Midbrain (tissue), 1 donor: Measurements from ENCODE around the gene POLR3G.
A peak's percentile ranks its signal among the peaks of the same experiment; 100 is the strongest.

ENCODE experiments used
- DNase-seq: peaks from one replicate; lab custom pipeline; 2025; lab: John Stamatoyannopoulos, UW

POLR3G gene, protein sequence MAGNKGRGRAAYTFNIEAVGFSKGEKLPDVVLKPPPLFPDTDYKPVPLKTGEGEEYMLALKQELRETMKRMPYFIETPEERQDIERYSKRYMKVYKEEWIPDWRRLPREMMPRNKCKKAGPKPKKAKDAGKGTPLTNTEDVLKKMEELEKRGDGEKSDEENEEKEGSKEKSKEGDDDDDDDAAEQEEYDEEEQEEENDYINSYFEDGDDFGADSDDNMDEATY

DNA sequence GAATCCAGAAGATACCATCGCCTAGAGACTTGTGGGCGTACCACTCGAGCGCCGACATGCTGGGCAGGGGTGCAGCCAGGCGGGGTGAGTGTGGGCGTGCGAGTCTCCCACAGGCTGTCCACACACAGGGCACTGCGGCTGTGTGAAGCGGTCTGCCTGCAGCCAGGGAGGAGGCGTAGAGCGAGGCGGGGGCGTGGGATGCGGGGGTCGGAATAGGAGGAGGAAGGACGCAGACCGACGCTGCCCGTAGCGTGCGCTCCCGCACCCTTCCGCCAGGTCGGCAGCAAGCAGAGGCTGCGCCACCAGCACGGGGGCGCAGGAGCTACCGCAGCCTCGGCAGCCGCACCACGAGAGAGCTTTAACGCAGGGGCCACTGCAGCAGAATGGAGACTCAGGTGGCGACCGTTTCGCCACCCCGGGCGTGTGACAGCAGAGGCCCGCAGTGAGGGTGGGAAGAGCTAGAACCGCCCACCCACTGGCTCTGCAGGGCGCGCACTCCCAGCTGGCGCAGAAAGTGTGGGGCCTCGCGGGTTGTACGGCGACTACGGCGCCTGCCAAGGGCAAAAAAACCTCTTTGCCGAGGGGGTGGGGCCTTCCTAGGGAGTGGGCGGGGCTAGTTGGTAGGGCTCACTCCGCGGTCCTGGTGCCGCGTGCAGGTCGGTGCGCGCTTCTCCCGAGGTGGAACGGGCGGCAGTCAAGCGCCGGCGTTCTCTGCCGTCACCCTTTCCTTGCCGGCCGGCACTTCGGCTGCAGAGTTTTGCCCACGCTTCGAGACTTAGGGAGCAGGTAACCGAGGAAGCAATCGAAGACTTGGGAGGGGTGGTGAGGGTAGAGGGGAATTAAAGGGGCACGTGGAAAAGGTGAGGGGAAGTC is at the start of gene POLR3G, which contains the start of gene MBLAC2:
POLR3G (plus strand) TSS at position 630 of the 873 bp plus-strand sequence. CDS start 10,704 bp downstream, outside the sequence.
MBLAC2 (minus strand) TSS at position 537 of the 873 bp plus-strand sequence; CDS start at position 58, 479 bp downstream.
- DNase-seq, result peak; percentile 92

GRCh38 chr5:90434116-90434714 is 40.4 kb upstream of the POLR3G start:
- peak; percentile 30 for DNase-seq

GRCh38 chr5:90437663-90438062 is 37.0 kb upstream of the POLR3G start:
- DNase-seq, result no peak

- no peak for DNase-seq
Measured at GRCh38 chr5:90438100-90438499, 36.6 kb upstream of the POLR3G start.

DNA sequence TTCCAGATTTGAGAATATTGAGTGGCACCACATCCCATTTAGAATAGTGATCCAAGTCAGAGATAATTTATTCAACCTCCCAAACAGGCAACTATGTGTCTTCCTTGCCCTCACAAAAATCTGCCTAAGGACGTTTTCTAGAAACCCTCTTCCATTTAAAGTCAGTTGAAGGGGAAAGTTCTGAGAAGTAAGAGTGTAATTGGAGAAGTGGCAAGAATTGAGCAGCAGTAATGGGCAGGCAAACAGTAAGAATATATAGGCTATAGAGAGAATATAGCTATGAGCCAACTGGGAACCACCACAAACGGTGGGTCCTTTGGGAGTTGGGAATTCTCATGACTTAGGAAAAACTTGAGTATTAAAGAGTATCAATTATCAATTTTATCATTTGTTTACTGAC is 34.0 kb upstream of the POLR3G start:
- DNase-seq, result no peak

DNA sequence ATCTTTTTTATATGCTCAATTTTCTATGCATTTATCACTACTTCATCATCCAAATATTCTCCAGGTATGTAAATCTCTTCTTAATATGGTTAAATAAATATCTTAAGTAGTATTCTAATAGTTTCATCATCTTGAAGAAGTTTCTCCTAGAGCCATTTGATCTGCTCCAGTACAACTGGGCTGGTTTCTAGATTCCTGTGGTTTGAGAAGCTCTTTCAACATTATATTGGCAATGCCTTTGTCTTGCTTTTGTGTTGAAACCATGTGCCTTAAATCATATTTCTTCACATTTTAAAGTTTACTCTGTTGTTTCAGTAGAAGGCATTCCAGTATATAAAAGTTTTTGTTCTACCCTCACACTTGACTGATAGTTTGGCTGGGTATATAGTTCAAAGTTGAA is 27.7 kb upstream of the POLR3G start:
- no peak for DNase-seq

GRCh38 chr5:90461288-90461687 is 13.4 kb upstream of the POLR3G start:
- DNase-seq, result no peak

GRCh38 chr5:90472783-90473395 is 1.8 kb upstream of the POLR3G start:
- DNase-seq, result no peak

DNA sequence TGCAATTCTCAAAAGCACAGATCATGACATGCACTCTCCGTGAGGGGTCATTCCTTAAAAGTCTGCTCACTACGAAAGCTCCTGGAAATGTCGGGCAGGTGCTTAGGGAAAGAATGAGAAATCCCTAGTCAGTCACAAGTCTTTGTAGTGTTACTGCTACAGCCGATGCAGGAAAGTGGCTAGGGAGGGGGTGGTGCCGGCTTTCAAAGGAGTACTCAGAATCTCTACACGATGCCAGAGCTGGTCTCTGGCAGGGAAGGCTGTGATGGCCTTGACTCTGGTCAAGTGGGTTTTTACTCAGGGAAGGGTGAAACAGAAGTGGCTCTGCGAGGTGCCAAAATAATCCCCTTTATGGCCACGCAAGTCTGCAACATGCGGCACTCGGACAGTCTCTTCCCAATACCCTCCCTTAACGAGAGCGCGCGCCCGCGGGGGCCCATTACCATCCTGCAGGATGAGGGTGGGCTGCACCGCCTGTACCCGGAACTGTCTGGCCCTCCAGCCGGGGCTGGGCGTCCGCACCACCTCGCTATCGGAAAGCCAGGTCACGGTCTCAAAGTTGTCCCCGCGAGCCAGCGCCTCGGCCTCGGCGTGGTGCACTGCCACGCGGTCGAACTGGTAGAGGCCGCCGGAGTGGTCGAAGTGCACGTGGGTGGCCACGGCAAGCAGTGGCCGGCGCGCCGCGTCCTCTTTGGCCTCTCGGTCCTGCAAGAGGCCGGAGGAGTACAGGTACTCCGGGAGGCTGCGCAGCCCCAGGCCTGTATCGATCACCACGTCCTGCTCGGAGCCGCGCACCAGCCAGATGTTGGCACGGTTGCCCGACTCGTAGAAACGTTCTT is 1.0 kb upstream of the POLR3G start:
- peak; percentile 54 for DNase-seq

DNA sequence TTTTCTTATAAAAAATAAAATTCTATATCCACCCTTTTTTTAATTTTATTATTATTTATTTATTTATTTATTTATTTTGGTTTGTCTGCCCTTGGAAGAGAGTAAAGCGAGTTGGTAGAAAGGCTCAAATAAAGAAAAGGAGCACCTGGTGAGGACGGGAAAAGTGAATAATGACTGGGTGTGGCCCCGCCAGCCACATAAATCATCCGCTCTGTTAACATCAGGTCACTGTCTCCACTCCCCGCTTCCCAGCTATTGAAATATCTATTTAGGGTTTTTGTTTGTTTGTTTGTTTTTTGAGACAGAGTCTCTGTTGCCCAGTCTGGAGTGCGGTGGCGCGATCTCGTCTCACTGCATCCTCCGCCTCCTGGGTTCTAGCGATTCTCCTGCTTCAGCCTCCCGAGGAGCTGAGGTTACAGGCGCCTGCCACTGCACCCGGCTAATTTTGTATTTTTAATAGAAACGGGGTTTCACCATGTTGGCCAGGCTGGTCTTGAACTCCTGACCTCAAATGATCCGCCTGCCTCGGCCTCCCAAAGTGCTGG is 844 bp downstream of the POLR3G start:
- DNase-seq, result no peak

DNA sequence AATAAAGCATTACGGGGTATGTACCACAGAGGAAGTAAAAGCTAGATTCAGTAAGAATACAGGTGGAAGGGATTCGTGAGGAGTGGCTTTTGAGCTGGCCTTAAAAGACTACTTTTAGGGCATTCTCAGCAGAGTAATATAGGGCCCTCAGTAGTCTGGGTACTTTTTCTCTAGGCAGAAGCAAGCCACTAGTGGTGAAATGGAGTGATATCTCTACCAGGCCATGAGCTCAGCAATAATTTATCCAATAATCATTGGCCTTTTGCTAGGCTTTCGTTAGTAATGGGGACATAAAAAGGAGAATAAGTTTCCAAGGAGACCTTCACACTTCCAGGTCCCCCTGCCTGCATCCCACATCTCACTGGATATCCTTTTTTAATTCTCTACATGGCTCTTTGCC is 1.7 kb downstream of the POLR3G start:
- no peak for DNase-seq

DNA sequence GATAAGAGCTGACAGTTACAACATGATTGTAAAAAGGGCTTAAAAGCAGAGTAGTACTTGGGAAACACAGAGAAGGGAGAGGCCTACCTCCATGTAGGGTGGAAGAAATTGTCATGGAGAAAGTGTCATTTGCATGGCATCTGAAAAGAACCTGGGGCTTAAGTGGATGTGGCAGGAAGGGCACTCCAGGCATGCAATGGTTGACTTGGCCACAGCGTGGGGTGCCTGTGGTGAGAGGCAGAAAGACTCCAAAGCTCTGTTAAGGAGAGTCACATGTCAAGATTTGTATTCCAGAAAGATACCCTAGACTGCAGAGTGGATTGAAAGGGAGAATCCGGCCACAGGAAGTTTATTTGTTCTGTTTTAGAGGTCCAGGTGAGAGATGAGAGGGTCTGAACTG is 2.4 kb downstream of the POLR3G start:
- DNase-seq, result no peak

DNA sequence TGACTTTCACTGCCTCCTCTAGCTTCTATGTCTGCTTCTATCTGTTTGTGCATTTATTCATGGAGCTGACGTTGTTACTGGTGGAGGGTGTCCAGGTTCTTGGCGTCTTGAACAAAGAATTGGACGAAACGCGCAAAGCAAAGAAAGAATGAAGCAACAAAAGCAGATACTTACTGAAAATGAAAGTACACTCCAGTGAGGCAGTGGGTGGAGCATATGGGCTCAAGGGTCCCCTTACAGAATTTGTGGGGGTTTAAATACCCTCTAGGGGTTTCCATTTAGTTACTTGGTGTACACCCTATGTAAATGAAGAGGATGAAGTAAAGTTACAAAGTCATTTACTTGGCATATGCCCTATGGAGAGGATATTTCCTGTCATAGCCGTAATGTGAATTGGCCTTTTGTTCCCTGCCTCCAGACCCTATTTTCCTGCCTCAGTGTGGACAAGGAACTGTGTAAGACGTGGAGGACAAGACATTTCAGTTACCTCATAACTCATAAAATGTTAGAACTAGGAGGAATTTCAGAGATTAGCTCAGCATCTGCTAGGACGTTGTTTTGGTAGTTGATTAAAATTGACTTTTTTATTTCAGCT is 3.1 kb downstream of the POLR3G start:
- DNase-seq, result peak; percentile 15

- DNase-seq, result no peak
Measured at GRCh38 chr5:90479611-90480385, 5.1 kb downstream of the POLR3G start.

- DNase-seq, result no peak
Measured at GRCh38 chr5:90480699-90481098, 6.0 kb downstream of the POLR3G start.

- DNase-seq, result no peak
Measured at GRCh38 chr5:90483206-90483605, 8.5 kb downstream of the POLR3G start.

GRCh38 chr5:90484540-90484939 is 9.9 kb downstream of the POLR3G start:
- no peak for DNase-seq

DNA sequence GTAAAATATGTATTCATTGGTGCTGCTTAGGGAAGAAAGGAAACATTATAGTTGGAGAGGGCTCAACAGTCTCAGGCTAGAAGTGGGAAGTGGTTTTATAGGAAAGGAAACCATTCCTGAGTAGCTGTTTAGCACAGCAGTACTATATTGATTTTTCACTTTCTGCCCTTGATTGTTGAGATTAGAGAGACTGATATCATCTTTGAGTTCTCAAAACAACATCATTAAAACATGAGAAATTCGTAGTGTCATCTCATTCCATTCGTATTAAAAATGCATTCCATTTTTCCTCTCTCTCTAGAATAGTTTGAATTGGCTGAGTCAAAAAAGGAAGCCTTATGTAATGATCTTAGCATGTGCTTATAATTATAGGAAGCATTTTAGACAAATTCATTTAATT is 14.1 kb downstream of the POLR3G start:
- no peak for DNase-seq

GRCh38 chr5:90494043-90494442 is 19.4 kb downstream of the POLR3G start:
- DNase-seq, result no peak

- DNase-seq, result no peak
Measured at GRCh38 chr5:90495146-90495545, 20.5 kb downstream of the POLR3G start.
